Measurements from ENCODE around the gene NEU4.

The NEU4 gene

GRCh38 chr2:241835611-241836010 is 26.6 kb downstream of the NEU4 start:
- no peak for DNase-seq

GRCh38 chr2:241836292-241836691 is 27.3 kb downstream of the NEU4 start:
- no peak for DNase-seq

DNA sequence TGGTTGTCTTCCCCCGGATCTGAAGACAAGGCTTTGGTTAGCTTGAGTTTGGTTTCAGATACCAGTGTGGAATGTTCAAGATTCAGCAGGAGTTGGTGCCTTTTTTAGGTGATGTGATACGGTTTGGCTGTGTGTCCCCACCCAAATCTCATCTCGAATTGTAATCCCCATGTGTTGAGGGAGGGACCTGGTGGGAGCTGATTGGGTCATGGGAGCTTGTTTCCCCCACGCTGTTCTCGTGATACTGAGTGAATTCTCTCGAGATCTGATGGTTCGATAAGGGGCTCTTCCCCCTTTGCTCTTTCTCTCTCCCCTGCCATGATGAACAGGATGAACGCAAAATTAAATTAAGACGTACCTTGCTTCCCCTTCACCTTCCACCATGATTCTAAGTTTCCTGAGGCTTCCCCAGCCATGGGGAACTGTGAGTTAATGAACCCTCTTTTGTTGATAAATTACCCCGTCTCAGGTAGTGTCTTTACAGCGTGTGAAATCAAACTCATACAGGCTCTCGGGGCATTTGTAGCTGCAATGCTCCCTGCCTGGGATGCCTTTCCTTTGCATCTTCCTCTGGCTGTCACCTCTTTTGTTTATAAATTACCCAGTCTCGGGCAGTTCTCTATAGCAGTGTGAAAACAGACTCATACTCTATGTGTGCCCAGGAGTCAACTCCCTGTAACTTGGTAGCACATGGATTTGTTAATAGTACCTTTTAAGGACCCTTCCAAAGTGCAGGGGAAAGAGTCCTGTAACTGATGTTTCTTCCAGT is 28.4 kb downstream of the NEU4 start:
- DNase-seq = no peak

- DNase-seq = no peak
Observed at GRCh38 chr2:241841181-241842066, 32.4 kb downstream of the NEU4 start.

DNA sequence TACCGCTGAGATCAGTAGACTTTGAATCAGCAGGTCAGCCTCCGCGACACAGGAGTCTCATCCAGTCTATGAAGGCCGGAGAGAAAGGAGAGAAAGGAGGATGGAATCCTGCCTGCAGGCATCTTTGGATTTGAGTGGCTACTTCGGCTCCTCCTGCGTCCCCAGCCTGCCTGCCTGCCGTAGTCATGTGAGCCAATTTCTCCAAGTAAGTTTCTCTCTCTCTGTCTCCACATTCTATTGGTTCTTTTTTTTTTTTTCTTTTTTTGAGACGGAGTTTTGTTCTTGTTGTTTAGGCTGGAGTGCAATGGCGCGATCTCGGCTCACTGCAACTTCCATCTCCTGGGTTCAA is 33.0 kb downstream of the NEU4 start:
- no peak for DNase-seq

DNA sequence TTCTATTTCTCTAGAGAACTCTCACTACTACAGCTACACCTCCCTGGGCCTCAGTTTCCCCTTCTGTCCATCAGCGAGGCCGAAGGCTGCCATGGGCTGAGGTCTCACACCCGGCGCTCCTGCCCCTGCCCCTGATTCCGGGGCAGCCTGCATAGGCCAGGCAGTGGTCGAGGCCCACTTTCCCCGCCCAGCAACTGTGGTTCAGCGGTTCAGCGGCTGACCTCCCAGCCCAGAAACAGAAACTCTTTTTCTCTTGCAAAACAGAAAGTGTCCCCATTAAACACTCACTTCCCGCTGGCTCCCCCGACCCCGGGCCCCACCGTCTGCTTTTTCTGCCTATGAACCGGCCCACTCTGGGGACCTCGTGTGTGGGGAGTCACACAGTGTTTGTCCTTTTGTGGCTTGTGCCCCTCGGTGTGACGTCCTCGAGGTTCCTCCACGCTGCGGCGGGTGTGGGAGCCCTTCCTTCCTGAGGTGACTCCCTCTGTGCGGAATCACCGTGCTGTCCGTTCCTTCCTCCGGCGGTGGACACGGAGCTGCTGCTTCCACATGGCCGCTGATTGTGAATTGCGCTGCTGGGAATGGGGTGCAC is 33.7 kb downstream of the NEU4 start:
- peak in 5 of 14 donors; percentile 15 to 59 (median 46) for DNase-seq

DNA sequence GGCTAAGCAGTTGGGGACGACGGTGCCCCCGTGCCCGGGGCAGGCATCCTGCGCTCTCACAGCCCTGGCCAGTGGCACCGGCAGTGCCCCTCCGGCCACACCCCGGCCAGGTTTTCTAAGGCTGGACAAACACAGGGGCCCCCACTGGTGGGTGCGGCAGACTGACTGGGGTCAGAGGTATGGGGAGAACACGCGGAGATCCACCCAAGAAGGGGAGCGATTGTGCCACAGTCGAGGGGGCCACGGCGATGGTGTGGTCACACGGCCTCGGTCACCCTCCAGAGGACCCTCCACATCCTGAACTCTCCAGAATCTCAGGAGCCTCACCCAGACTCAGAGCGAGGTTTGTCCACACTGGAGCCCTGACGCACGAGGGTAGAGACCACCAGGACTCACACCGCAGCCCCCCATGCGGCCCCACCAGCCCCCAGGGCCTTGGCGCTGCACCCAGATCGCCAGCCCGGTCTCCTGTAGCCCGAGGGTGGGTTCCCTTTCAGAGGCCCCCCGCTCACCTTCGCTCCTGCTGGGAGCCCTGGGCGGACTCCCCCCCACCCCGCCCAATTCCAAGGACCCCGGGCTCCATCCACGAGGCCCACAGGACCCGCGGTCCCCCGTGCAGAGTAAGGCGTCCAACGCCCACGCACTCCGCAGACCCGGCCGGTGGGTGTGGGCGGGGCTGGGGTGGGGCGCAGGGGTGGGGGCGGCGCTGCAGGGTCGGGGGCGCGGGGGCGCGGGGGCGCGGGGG is 34.5 kb downstream of the NEU4 start:
- no peak for DNase-seq

DNA sequence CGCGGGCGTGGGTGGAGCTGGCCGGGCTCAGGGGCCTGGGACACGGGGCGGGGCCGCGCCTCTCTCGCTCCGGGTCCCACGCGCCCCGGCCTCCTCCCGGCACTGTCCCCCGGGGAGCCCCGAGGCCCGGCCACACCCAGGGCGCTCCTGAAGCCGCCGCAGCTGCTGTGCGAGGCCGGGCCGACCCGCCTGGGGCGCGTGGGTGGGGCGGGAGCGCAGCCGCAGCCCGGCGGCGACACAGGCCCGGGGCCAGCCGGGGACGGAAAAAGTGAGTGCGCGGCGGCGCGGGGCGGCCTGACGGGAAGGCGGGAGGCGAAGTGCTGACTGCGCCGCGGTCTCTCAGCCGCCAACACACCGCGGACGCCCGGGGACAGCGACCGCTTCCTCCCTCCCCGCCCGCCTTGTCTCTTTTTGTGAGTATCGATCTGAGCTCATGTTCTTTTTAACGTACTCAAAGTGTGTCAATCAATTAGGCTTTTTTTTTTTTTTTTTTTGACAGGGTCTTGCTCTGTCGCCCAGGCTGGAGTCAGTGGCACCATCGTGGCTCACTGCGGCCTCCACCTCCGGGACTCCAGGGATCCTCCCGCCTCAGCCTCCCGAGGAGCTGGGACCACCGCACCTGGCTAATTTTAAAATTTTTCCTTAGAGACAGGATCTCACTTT is 35.2 kb downstream of the NEU4 start:
- peak in 2 of 14 donors; percentile 22 to 39 for DNase-seq

GRCh38 chr2:241844831-241845578 is 36.0 kb downstream of the NEU4 start:
- no peak for DNase-seq

DNA sequence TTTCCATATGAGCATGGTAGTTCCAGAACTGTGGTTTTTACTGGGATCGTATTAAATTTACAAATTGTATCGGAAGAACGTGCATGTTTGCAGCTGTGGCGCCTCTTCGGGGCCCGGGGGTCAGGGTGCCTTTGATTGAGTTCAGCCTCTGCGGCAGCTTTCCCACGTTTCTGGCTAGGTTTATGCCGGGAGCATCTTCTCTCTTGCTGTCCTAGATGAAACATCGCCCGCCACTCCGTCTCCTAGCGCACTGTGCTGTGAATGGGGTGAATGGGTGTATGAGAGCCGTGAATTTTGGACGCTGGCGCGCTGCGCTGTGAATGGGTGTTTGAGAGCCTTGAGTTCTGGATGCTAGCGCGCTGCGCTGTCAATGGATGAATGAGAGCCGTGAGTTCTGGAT is 37.4 kb downstream of the NEU4 start:
- no peak for DNase-seq

GRCh38 chr2:241848761-241849615 is 40.0 kb downstream of the NEU4 start:
- DNase-seq = no peak

- DNase-seq = no peak
Observed at GRCh38 chr2:241849616-241850543, 40.9 kb downstream of the NEU4 start.

DNA sequence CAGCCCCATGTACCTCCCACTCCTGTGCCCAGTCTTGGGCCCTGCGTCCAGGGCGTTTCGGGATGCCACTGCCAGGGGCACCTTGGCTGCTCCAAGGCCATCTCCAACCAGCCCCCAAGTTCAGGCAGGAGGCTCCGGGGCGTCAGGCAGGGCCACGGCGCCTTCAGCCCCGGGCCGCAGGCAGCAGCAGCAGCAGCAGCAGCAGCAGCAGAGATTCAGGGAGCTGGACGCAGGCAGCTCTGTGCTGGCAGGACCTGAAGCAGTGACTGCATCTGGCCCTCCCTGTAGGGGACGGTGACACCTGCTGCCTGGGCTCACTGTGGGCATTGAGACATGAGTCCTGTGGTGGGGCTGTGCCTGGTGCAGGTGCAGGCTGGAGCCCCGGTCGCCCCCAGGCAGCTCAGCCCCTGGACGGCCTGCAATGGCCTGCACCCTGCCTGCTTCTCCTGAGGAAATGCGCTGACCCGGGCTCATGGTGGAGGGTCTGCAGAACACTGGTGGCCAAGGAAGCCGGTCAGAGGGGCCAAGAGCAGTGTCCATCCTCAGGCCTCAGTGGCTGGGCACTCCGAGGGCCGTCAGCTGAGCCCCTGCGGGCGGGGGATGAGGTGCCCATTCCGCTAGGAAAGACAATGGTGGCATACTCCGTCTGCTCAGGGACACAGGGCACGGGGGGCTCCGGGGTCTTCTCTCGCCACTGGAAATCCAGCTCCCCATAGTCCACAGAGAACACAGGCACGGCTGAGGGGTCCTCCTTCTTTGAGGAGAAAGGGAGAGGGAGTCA is 41.7 kb downstream of the NEU4 start:
- no peak for DNase-seq

- no peak for DNase-seq
Observed at GRCh38 chr2:241851325-241852115, 42.5 kb downstream of the NEU4 start.

DNA sequence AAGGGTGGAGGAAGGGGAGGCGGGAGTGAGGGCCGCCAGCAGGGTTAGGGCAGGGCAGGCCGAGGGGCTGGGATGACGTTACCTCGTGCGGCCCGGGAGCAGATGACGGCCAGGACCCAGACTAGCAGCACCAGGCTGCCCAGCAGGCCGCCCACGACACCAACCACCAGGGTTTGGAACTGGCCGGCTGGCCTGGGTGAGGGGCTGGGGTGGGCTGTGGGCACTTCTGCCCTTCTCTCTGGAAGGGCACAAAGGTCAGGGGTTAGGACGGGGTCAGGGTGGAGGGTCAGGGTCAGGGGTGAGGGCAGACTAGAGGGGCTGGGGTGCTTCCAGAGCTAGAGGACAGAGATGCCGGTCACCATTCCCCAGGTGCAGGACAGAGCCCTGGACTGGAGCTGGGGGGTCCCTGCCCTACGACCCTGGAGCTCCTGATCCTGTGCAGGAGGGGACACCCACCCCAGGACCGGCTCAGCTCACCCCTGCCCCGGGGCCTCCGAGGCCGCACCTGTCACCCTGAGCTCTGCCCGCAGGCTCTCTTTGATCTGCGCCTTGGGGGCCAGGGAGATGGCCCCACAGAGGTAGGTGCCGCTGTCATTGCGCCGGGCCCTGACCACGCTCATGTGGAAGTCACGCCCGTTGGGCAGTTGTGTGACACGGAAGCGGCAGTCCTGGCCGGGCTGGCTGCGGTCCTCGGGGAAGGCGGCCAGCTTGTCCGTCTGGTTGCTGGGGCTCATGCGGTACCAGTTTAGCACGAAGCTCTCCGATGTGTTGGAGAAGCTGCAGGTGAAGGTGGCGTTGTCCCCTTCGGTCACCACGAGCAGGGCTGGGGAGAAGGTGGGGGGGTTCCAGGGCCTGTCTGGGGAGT is 43.4 kb downstream of the NEU4 start:
- DNase-seq = no peak

DNA sequence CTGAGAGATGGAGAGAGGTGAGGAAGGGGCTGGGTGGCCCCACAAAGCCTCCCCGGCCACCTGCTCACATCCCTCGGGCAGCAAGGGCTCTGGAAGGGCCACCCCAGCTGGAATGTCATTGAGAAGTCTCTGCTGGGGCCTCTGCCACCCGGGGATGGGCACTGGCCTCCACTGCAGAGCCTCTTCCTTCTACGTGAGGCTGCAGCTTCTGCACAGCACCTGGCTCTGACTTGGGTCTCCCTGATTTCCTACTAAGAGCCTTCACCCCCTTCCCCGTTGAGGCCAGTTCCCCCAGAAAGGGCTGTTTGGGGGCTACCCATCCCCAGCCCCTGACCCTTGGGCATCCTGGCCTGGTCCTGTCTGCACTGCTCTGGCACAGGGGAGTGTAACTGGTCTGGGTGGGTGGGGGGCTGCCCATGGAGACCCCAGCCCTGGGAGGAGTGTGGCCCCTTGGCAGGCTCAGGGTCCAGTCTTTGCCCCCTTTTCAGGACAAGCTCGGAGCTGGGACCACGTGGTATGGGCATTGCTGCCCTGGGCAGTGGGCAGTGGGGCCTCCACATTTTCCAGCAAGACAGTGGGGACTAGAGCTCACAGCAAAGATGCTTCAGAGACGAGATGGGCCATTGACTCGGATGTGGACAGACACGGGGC is 44.1 kb downstream of the NEU4 start:
- DNase-seq = no peak

Data from C1 segment of cervical spinal cord (tissue), 14 donors.